Fibroblast of upper back skin (primary cell): ENCODE measurements around the gene YEATS4.

Source experiments
- DNase-seq: peaks from one replicate; pipeline ENCODE4 v3.0.0-alpha.2; 2013

YEATS4 gene

DNA sequence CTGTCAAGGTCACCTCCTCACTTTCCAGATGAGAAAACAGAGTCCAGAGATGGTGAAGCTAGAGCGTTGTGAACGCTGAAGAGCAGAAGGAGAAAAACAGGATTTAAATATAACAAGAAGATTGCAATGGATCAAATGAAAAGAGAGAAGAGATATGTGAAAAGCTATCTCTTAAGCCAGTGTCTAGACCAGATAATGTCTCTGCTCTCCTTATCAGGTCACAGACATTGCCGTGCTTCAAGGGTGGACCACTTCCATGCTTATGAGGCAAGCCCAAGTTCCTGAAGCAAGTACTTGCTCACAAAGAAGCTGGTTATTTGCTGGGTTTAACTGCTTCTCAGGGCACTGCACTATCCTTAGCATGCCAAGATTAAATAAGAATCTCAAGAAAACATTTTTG lies 79.0 kb downstream of the YEATS4 start:
- no peak for DNase-seq

DNA sequence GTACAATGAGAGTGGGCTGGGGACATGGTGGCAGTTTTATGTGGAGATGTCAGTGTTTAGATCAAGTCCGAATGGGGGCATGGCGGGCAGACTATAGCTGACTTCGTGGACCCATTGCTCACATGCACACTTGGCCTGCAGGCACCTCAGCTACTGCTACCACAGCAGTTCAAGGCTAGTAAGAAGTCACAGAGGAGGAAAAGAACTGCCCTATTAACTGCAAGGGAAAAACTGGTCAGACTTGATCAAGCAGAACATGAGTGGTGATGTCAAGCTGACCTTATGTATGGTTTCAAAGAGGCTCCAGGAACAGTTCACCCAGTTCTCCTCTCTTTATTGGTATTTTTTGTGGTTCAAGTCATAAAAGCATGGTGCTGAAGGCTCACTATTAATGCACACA lies 80.5 kb downstream of the YEATS4 start:
- DNase-seq = no peak
